ENCODE results near the gene BRD9. TPM values are rescaled to one million over a fixed set of nuclear protein-coding genes. Genes with fewer than 3 reads are reported as not detected.

Gene BRD9
- total and polyA plus RNA-seq, 9 of the 15 experiments (the other 6 are each of a cell fraction or from before 2014, with no cell fraction given): 2.4 to 68.7 (median 44.9) TPM

GRCh38 chr5:892394-893136 is at the start of gene BRD9, which contains the start of gene TRIP13 (continued):
- 0 out of 2 replicates have a peak, but pooled peaks have one; percentile 26 for TF ChIP-seq USF1 (CRISPR knock-in tag; IDR thresholded peaks at IDR 0.05)
- TF ChIP-seq C11orf30 (IDR thresholded peaks at IDR 0.05; ENCODE audit: low read depth): peak; percentile 71
- peak in 1 of 2 experiments; percentile 90; a peak in 3 of 4 replicates for TF ChIP-seq KDM4B (IDR thresholded peaks at IDR 0.05; ENCODE audit: borderline replicate concordance in 2 of 2, low read depth in 1 of 2)
- 0 out of 4 replicates have a peak, but pooled peaks have one; percentile 21 to 35 for TF ChIP-seq ZMIZ1 (IDR thresholded peaks at IDR 0.05; ENCODE audit: low read depth in 2 of 2, low read length in 2 of 2)
- TF ChIP-seq ZNF143 (CRISPR knock-in tag; IDR thresholded peaks at IDR 0.05): no peak
- peak; percentile 94 for TF ChIP-seq KDM5B (IDR thresholded peaks at IDR 0.05; ENCODE audit: insufficient replicate concordance, low read depth, low read length)
- TF ChIP-seq EP300 (IDR thresholded peaks at IDR 0.05; ENCODE audit: low read length): 0 out of 2 replicates have a peak, but pooled peaks have one; percentile 13
- 0 out of 2 replicates have a peak, but pooled peaks have one; percentile 30 for TF ChIP-seq ZBTB17 (CRISPR knock-in tag; IDR thresholded peaks at IDR 0.05)
- peak; percentile 83 to 95; a peak in 3 of 4 replicates for TF ChIP-seq NONO (IDR thresholded peaks at IDR 0.05; ENCODE audit: low read depth in 2 of 2, low read length in 1 of 2)
- TF ChIP-seq ZNF668 (CRISPR knock-in tag; IDR thresholded peaks at IDR 0.05): 0 out of 2 replicates have a peak, but pooled peaks have one; percentile 21
- no peak for TF ChIP-seq ARNT (IDR thresholded peaks at IDR 0.05)
- peak; percentile 86; the same call in 1 of the 2 replicates for TF ChIP-seq ETS1 (conservative IDR thresholded peaks at IDR 0.05; ENCODE audit: control insufficient read depth, low read depth, low read length)
- TF ChIP-seq ELF1 (tag; IDR thresholded peaks at IDR 0.05): peak; percentile 89
- TF ChIP-seq CBX1 (IDR thresholded peaks at IDR 0.05; ENCODE audit: low read depth): 0 out of 2 replicates have a peak, but pooled peaks have one; percentile 39
- TF ChIP-seq AFF1 (IDR thresholded peaks at IDR 0.05; ENCODE audit: low read depth in 1 of 2, partially characterized antibody in 2 of 2): no peak
- TF ChIP-seq RBM17 (IDR thresholded peaks at IDR 0.05; ENCODE audit: borderline replicate concordance, low read depth, low read length): no peak

All from K562 (cell line).